GM18870 (cell line): ENCODE data around the gene NTM.
"Not testable (repeated sequence)": the region's sequence is repeated elsewhere in the genome, so short reads cannot be mapped to it uniquely, and the experiment has no call there.

ENCODE experiments used
- ATAC-seq: cut with Tn5 transposase; IDR thresholded peaks from one replicate; pipeline ENCODE4 v1.9.1; 2021; ENCODE audit warnings: moderate library complexity; ENCODE audit not compliant: unreplicated experiment

Gene NTM

GRCh38 chr11:131488238-131488637 is 117.8 kb downstream of the NTM start:
- no peak for ATAC-seq

DNA sequence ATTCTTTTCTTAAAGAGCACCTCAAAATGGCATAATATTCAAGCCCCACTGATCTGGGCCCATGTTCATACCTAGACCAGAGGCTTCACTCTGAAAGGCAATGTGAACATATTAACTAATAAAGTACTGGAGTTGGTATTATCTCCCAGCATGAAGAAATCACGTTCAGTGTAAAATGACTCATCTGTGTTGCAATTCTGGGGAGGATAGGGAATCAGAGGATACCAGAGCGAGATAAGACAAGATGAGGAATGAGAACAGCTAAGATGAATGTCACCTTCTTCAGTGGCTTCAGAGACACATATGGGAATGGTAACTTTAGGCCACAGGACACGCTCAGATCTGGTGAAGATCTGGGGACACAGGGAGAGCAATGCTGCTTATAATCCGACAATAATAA is 121.1 kb downstream of the NTM start:
- no peak for ATAC-seq

GRCh38 chr11:131495423-131495822 is 125.0 kb downstream of the NTM start:
- ATAC-seq, result no peak

- not testable (repeated sequence) for ATAC-seq
These were observed 127.3 kb downstream of the NTM start for GRCh38 chr11:131497686-131498085.

DNA sequence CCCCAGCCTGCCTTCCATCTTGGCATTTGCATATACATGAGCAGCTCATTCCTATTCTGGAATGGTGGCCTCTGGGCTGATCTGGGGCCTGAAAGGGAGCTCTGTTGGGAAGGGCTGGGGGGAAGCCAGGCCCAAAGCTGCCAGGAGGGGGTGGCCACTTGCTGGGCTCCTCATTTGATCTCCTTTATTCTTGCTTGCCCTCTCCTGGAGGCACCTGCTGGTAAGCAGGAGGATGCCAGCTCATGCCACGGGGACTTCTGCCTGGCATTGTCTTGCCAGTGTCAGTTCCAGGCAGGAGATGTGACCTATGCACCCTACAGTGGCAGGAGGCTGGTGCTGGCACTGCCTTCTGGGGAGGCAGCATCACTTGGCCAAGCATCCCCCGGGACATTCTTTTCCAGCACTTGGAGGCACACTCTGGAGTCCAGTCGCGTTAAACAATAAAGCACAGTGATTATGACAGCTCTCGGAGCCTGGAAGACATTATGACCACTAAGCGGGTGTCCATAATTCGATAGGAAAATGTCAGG is 128.3 kb downstream of the NTM start:
- ATAC-seq, result no peak

GRCh38 chr11:131499199-131499598 is 128.8 kb downstream of the NTM start:
- no peak for ATAC-seq

DNA sequence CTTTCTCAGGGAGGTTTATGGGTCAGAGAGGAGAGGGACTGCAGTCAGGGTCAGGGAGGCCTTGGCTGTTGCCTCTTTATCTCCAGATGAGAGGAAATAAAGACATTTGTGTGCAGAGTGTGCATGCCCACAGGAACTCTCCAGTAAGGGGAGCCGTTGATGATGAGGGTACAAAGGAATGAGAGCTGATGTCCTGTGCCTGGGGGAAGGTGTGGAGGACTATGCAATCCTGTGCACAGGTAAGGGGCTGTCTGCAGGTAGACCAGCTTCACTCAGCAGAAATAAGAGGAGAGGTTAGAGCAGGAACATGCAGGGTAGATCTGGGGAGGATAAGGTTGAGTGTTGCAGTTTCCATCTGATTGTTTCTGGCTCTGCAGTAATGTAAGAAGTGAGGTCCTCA is 132.6 kb downstream of the NTM start:
- no peak for ATAC-seq

DNA sequence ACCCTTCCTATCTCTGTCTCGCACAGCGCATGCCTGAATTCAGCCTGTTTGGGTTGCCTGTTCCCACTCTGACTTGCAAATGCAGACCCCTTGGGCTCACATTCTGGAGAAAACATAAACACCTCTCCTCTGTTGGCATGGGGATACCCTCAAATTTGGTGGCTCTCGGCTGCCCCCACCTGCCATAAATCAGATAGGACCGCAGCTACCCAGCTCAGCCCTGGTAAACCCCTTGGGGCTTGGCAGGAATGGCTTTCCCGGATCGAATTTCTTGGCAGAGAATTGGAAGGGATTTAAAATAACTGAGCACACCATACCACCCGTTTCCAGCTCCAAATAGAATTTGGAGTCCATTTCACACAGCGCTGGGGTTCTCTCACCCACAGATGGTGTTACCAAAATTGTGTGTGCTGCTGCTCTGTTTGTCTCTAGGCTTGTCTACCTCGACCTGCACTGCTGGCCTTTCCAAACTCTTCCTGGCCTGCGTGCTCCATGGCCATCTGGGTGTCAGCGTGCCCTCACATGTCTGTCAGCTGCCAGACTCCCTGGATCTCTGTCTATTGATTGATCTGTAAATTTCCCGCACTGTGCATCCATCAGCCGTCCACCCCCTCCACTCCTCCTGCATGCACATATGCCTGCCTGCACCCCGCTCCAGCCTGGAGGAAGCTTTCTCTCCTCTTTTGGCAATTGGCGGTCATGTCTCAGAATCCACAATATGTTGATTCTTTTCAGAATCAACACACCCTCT is 134.0 kb downstream of the NTM start:
- no peak for ATAC-seq

GRCh38 chr11:131506348-131506747 is 135.9 kb downstream of the NTM start:
- no peak for ATAC-seq

DNA sequence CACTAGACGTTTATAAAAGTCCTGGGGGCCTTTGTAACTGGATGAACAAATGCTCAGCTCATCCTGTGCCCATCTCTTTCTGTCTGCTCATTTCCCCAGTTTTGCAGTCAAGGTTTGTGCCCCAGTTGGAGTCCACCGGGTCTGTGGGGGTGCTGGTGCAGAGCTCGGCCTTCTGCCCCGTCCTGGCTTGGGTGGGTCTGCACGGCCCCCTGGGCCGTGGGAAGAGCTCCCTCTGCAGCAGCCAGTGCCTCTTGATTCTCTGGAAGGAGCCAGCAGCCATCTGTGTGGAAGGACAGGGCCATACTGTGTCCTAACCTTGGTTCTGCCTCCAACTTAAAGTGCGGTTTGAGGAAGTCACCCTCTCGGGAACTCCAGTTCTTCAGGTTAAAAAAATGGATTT is 140.2 kb downstream of the NTM start:
- no peak for ATAC-seq

GRCh38 chr11:131511794-131512193 is 141.4 kb downstream of the NTM start:
- no peak for ATAC-seq

DNA sequence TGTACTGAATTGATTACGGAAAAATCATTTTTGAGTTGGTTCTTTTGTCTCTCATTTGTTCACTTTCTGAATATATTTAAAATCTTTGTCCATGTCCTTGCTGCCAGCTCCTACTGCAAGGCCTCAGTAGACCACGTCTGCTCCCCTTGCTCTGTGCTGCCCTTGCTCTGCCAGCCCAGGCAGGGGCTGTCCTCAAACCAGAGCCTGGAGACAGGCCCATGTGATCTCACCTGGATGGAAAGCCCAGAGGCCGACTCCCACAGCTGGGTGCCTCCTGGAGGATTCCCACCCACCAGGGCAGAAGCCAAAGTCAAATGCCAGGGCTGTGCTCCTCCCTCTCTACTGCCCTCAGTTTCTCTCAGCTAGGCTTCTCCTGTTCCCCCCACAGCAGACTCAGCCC is 141.8 kb downstream of the NTM start:
- ATAC-seq, result no peak

- ATAC-seq, result no peak
These were observed 143.6 kb downstream of the NTM start for GRCh38 chr11:131514062-131514461.

DNA sequence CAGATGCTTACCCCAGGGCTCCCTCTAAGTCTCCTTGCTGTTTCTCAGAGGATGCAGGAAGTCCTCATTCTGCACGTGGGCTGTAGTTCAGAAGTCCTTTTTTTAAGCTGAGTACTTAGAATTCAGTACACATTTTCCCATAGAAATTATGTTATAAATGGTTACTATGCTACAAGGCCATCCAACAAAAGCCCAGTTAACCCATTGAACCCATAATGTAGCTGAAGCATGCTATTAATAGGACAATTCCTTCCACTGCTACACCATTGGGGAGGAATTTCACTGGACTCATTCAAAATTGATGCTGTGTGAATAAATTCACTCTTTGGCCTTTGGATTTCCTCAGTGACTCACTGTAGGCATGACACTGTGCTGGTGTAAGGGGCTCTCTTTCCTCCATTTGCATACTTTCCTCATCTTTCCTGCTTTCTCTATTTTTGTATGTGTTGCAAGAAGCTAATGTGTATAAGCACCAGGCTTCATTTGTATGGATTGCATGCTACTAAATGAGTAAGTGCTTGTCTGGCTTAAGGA is 148.0 kb downstream of the NTM start:
- ATAC-seq, result no peak

GRCh38 chr11:131522851-131523250 is 152.4 kb downstream of the NTM start:
- no peak for ATAC-seq

DNA sequence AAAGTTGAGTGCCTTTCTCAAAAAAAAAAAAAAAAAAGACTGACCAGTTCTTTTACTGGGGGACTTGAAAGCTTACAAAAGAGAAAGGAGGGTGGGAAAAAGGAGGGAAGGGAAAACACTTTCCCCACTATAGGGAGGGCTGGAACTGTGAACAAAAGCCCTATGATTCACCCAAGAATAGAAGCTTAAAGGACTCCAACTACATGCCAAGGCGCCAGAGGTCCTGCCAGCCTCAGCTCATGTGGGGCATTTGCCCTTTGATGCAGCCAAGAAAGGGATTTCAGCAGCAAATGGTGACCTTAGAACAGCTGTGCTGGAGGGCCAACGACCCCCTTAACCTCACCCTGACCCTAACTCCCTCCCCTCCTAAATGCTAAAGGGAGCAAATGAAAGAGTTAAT is 160.0 kb downstream of the NTM start:
- no peak for ATAC-seq

DNA sequence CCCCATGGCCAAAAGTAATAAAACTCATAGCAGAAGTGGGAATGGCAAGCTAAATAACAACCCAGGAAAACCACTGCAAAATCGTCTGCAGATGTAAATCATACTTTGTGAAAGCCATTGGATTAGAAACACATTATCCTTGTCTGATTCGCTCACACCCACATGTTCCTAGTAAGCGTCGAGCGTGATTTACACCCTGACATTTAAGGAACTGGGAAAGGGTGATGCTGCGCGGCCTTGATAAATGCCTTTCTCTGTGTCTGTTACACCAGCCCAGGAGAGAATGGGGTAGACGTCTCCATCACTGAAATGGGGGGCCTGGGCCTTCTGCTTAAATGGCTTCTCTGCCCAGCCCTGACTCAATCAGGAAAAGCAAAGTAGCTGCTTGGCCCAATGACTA is 162.7 kb downstream of the NTM start:
- no peak for ATAC-seq

- no peak for ATAC-seq
These were observed 163.6 kb downstream of the NTM start for GRCh38 chr11:131533998-131534397.

DNA sequence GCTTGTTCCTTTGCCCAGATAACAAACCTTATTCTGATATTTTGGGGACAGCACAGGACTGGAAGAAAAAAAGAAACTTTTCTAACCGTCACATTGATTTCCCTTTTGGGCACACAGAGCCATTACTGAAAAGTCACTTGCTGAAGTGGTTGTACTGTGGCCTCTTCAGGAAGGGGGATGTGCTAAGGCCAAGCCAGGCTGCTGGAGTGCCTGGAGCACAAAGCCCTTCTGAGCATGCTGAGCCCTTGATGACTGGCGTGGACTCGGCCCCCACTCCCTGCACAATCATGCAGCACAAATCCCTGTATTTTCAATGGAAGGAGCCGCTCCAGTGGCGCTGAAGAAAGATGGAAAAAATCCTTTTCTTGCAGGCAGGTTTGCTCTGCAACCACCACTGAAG is 164.2 kb downstream of the NTM start:
- ATAC-seq, result no peak

GRCh38 chr11:131536159-131536558 is 165.7 kb downstream of the NTM start:
- no peak for ATAC-seq

GRCh38 chr11:131537196-131537595 is 166.8 kb downstream of the NTM start:
- no peak for ATAC-seq

DNA sequence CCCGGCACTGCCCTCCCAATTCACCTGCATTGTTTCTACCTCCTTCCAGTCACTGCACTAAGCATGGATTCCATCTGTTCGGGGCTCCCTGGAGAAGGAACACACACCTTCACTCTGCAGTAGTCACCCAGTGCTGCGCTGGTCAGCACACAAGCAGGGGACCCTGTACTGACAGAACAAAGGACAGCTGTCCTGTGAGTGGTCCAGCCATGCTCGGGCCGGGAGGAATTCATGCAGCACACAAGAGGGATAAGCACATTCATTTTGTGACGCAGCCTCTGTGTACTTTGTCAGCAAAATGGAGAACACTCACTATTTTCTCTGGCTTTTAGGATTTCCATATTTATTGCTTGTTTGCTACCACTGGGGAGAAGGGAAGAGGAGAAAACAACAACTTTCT is 167.3 kb downstream of the NTM start:
- no peak for ATAC-seq

- no peak for ATAC-seq
These were observed 167.9 kb downstream of the NTM start for GRCh38 chr11:131538322-131538721.
